Progenitor cell of endocrine pancreas (in vitro differentiated cells): ENCODE results near the gene FKRP. TPM values are rescaled to one million over a fixed set of nuclear protein-coding genes. Genes with fewer than 3 reads are reported as not detected.
A peak's percentile ranks its signal among the peaks of the same experiment; 100 is the strongest.
"Not testable (repeated sequence)": the region's sequence is repeated elsewhere in the genome, so short reads cannot be mapped to it uniquely, and the experiment has no call there.

Source experiments
- DNase-seq: peaks from one replicate; pipeline ENCODE4 v3.0.0; 2021; ENCODE audit warnings: low spot score; ENCODE audit not compliant: unreplicated experiment
- H3K27ac Mint-ChIP-seq: 2 replicates; pipeline ENCODE4 v1.8.0; 2021; ENCODE audit warnings: mild to moderate bottlenecking, moderate library complexity, mixed read lengths
- H3K27me3 Mint-ChIP-seq: 2 replicates; pipeline ENCODE4 v1.8.0; 2021; ENCODE audit warnings: mixed read lengths
- H3K36me3 Mint-ChIP-seq: 2 replicates; pipeline ENCODE4 v1.8.0; 2022; ENCODE audit warnings: mixed read lengths; ENCODE audit not compliant: insufficient read depth
- H3K4me1 Mint-ChIP-seq: 2 replicates; pipeline ENCODE4 v1.8.0; 2021; ENCODE audit warnings: low read depth, mixed read lengths
- H3K4me3 Mint-ChIP-seq: 2 replicates; pipeline ENCODE4 v1.8.0; 2021; ENCODE audit warnings: low read depth, mild to moderate bottlenecking, moderate library complexity, mixed read lengths
- H3K9me3 Mint-ChIP-seq: 2 replicates; pipeline ENCODE4 v1.8.0; 2021; ENCODE audit warnings: low read depth, mixed read lengths
- CTCF ChIP-seq: fragments of 200-600 bp; sonication (generic); IDR thresholded peaks from one replicate; pipeline ENCODE4 v1.5.0; 2021; ENCODE audit warnings: antibody characterized with exemption, mild to moderate bottlenecking; ENCODE audit not compliant: unreplicated experiment
- total RNA-seq: library from RNA; stranded (reverse); gene quantifications from 2 replicates; pipeline ENCODE4 v1.2.1, GENCODE V29; 2021

FKRP gene
- total RNA-seq, 1 donor from 2014 or later = 44.1 TPM

- no peaks in the 10 kb centered on the region for H3K4me1 Mint-ChIP-seq
- no peaks in the 10 kb centered on the region for H3K27me3 Mint-ChIP-seq
- no peak overlapping the region for H3K27ac Mint-ChIP-seq
- no peak overlapping the region for H3K4me3 Mint-ChIP-seq
- no peak for TF ChIP-seq CTCF
- peaks cover 4% of the 10 kb centered on the region for H3K36me3 Mint-ChIP-seq
- no peak for DNase-seq
- no peaks in the 10 kb centered on the region for H3K9me3 Mint-ChIP-seq
Observed at GRCh38 chr19:46761418-46761831, 15.6 kb downstream of the FKRP start.

- no peak for DNase-seq
- Mint-ChIP-seq H3K27me3 (no peaks in the 10 kb centered on the region), H3K9me3 (no peaks in the 10 kb centered on the region), H3K27ac (no peak overlapping the region), H3K4me3 (no peak overlapping the region), H3K4me1 (peaks cover 2% of the 10 kb centered on the region), H3K36me3 (peaks cover 1% of the 10 kb centered on the region)
- no peak for TF ChIP-seq CTCF
Observed at GRCh38 chr19:46762245-46762890, 16.5 kb downstream of the FKRP start.

GRCh38 chr19:46764817-46765291 lies 19.0 kb downstream of the FKRP start:
- peaks cover 13% of the 10 kb centered on the region for H3K4me1 Mint-ChIP-seq
- H3K36me3 Mint-ChIP-seq = no peaks in the 10 kb centered on the region
- DNase-seq = no peak
- no peaks in the 10 kb centered on the region for H3K9me3 Mint-ChIP-seq
- no peaks in the 10 kb centered on the region for H3K27me3 Mint-ChIP-seq
- no peak for TF ChIP-seq CTCF
- no peak overlapping the region for H3K4me3 Mint-ChIP-seq
- H3K27ac Mint-ChIP-seq = no peak overlapping the region

GRCh38 chr19:46766569-46767317 lies 20.9 kb downstream of the FKRP start:
- Mint-ChIP-seq H3K9me3 (no peaks in the 10 kb centered on the region), H3K36me3 (no peaks in the 10 kb centered on the region), H3K4me3 (no peak overlapping the region), H3K27ac (no peak overlapping the region), H3K4me1 (peaks cover 19% of the 10 kb centered on the region), H3K27me3 (no peaks in the 10 kb centered on the region)
- DNase-seq = no peak
- peak; percentile 69 for TF ChIP-seq CTCF

GRCh38 chr19:46768746-46769145 lies 22.9 kb downstream of the FKRP start:
- H3K27me3 Mint-ChIP-seq, H3K4me3 Mint-ChIP-seq, DNase-seq, H3K36me3 Mint-ChIP-seq, H3K9me3 Mint-ChIP-seq: not testable (repeated sequence)
- Mint-ChIP-seq H3K4me1 (peaks cover 19% of the 10 kb centered on the region), H3K27ac (peak overlapping the region; percentile 82)
